HepG2 (cell line): ENCODE data around the gene RPS23. TPM values are rescaled to one million over a fixed set of nuclear protein-coding genes. Genes with fewer than 3 reads are reported as not detected.

Experiments used
- ATF6 ChIP-seq: sonication (generic); formaldehyde crosslinking; conservative IDR thresholded peaks from 2 replicates; pipeline ENCODE4 v1.4.0; 2020; ENCODE audit warnings: missing genetic modification reagents
- CENPX ChIP-seq: sonication (generic); formaldehyde crosslinking; IDR thresholded peaks from 2 replicates; pipeline ENCODE4 v1.9.0; 2021; ENCODE audit warnings: mild to moderate bottlenecking, missing genetic modification reagents, moderate library complexity
- CREBL2 ChIP-seq: sonication (generic); formaldehyde crosslinking; IDR thresholded peaks from 2 replicates; pipeline ENCODE4 v1.8.1; 2023; ENCODE audit warnings: missing genetic modification reagents, mild to moderate bottlenecking, borderline replicate concordance
- E2F2 ChIP-seq: sonication (generic); formaldehyde crosslinking; IDR thresholded peaks from 2 replicates; pipeline ENCODE4 v1.4.0; 2020; ENCODE audit warnings: missing genetic modification reagents, borderline replicate concordance
- FOSL2 ChIP-seq: sonication (generic); formaldehyde crosslinking; IDR thresholded peaks from 2 replicates; pipeline ENCODE4 v1.4.0; 2020; ENCODE audit warnings: missing genetic modification reagents
- GATAD1 ChIP-seq: IDR thresholded peaks from 2 replicates; pipeline ENCODE4 v1.6.1; 2016; ENCODE audit warnings: missing genetic modification reagents, missing compliant biosample characterization
- MLXIP ChIP-seq: sonication (generic); formaldehyde crosslinking; IDR thresholded peaks from 2 replicates; pipeline ENCODE4 v1.9.0; 2021; ENCODE audit warnings: missing genetic modification reagents, borderline replicate concordance
- NFYB ChIP-seq: sonication (generic); formaldehyde crosslinking; IDR thresholded peaks from 2 replicates; pipeline ENCODE4 v1.4.0; 2020; ENCODE audit warnings: missing genetic modification reagents
- NRL ChIP-seq: sonication (generic); formaldehyde crosslinking; IDR thresholded peaks from 2 replicates; pipeline ENCODE4 v1.5.0; 2020; ENCODE audit warnings: missing genetic modification reagents, mild to moderate bottlenecking, moderate library complexity, borderline replicate concordance
- ONECUT2 ChIP-seq: sonication (generic); formaldehyde crosslinking; IDR thresholded peaks from 2 replicates; pipeline ENCODE4 v1.4.0; 2020; ENCODE audit warnings: missing genetic modification reagents
- PCBP1 ChIP-seq: fragments of 200-400 bp; formaldehyde crosslinking; IDR thresholded peaks from 2 replicates; pipeline ENCODE4 v1.6.1; 2017; ENCODE audit warnings: mild to moderate bottlenecking, low read depth, low read length, borderline replicate concordance
- STAT5B ChIP-seq: sonication (generic); formaldehyde crosslinking; IDR thresholded peaks from 2 replicates; pipeline ENCODE4 v1.4.0; 2020; ENCODE audit warnings: missing genetic modification reagents
- TFDP2 ChIP-seq: sonication (generic); formaldehyde crosslinking; IDR thresholded peaks from 2 replicates; pipeline ENCODE4 v1.4.0; 2020; ENCODE audit warnings: missing genetic modification reagents
- THAP8 ChIP-seq: sonication (generic); formaldehyde crosslinking; IDR thresholded peaks from 2 replicates; pipeline ENCODE4 v1.5.1; 2020; ENCODE audit warnings: missing genetic modification reagents, mild to moderate bottlenecking, borderline replicate concordance
- ZNF230 ChIP-seq: sonication (generic); formaldehyde crosslinking; IDR thresholded peaks from 2 replicates; pipeline ENCODE4 v1.4.0; 2020; ENCODE audit warnings: mild to moderate bottlenecking, missing genetic modification reagents
- ZNF260 ChIP-seq: sonication (generic); formaldehyde crosslinking; IDR thresholded peaks from 2 replicates; pipeline ENCODE4 v1.4.0; 2020; ENCODE audit warnings: missing genetic modification reagents, low read depth, mild to moderate bottlenecking, borderline replicate concordance
- ZNF33A ChIP-seq: sonication (generic); formaldehyde crosslinking; IDR thresholded peaks from 2 replicates; pipeline ENCODE4 v1.5.1; 2020; ENCODE audit warnings: missing genetic modification reagents, mild to moderate bottlenecking, moderate library complexity, borderline replicate concordance
- ZNF761 ChIP-seq: sonication (generic); formaldehyde crosslinking; conservative IDR thresholded peaks from 2 replicates; pipeline ENCODE4 v1.4.0; 2020; ENCODE audit warnings: mild to moderate bottlenecking, missing genetic modification reagents
- polyA plus RNA-seq, 8 experiments: library from polyadenylated mRNA; depleted of rRNA in 3 of 8; stranded (reverse) in 7 of 8; unstranded in 1 of 8; fragments of >200 nt; fragmentation: Illumina TruSeq in 4 of 8; extraction: Trizol in 4 of 8; gene quantifications; 2 replicates each; pipeline versions ENCODE4 v1.2.1 to v1.2.3, GENCODE V29; 2011 to 2016; ENCODE audit warnings: low read depth in 4 of 8, missing spikeins in 1 of 8, mixed read lengths in 1 of 8; ENCODE audit not compliant: insufficient read depth in 1 of 8
- total RNA-seq, 5 experiments: library from RNA; depleted of rRNA; stranded (reverse); fragments of >200 nt; fragmentation: Illumina TruSeq; extraction: Trizol; gene quantifications; 2 replicates each; pipeline ENCODE4 v1.2.3, GENCODE V29; 2016; ENCODE audit warnings: low read depth in 1 of 5

RPS23 gene
- total and polyA plus RNA-seq, 2 of the 13 experiments (the other 11 are each of a cell fraction or from before 2014, with no cell fraction given): 3,088 to 3,235 TPM

- TF ChIP-seq MLXIP (CRISPR knock-in tag) (peak; percentile 76; the same call in 1 of the 2 replicates), CENPX (CRISPR knock-in tag) (no peak), NFYB (CRISPR knock-in tag) (peak; percentile 20; the same call in 1 of the 2 replicates), ONECUT2 (0 out of 2 replicates have a peak, but pooled peaks have one; percentile 41), ATF6 (CRISPR knock-in tag) (no peak), PCBP1 (0 out of 2 replicates have a peak, but pooled peaks have one; percentile 66), CREBL2 (CRISPR knock-in tag) (0 out of 2 replicates have a peak, but pooled peaks have one; percentile 7), FOSL2 (CRISPR knock-in tag) (no peak), E2F2 (CRISPR knock-in tag) (peak; percentile 91), THAP8 (CRISPR knock-in tag) (0 out of 2 replicates have a peak, but pooled peaks have one; percentile 48), ZNF230 (CRISPR knock-in tag) (no peak), ZNF33A (CRISPR knock-in tag) (no peak), NRL (CRISPR knock-in tag) (peak; percentile 91), STAT5B (CRISPR knock-in tag) (no peak), TFDP2 (CRISPR knock-in tag) (peak; percentile 58; the same call in 1 of the 2 replicates), GATAD1 (CRISPR knock-in tag) (peak; percentile 90), ZNF260 (no peak), ZNF761 (CRISPR knock-in tag) (no peak)
Measured at GRCh38 chr5:82277987-82278710, at the start of gene RPS23 (continued).
